Dermis microvascular lymphatic vessel endothelial cell (primary cell): ENCODE results near the gene KCNS1. TPM values are rescaled to one million over a fixed set of nuclear protein-coding genes. Genes with fewer than 3 reads are reported as not detected.
"Not testable (repeated sequence)": the region's sequence is repeated elsewhere in the genome, so short reads cannot be mapped to it uniquely, and the experiment has no call there.

Experiments used
- DNase-seq, 2 donors: peaks; one replicate each; pipeline versions ENCODE4 v3.0.0 to v3.0.0-alpha.2; 2010; ENCODE audit warnings: low read depth in 2 of 2
- total RNA-seq: library from RNA; depleted of rRNA; stranded (reverse); fragments of >200 nt; gene quantifications from 2 replicates; pipeline ENCODE4 v1.2.1, GENCODE V29; 2014

KCNS1 gene
- total RNA-seq, result under 0.01 and 0.25 TPM in 2 replicates

- peak in 1 of 2 donors; percentile 22 for DNase-seq
Measured at GRCh38 chr20:45100563-45101245, at the start of gene KCNS1. Gene KCNS1 (minus strand): TSS chr20:45101127. CDS start chr20:45099236, 1,891 bp downstream.

- no peak for DNase-seq
Measured at GRCh38 chr20:45149062-45149461, 48.1 kb upstream of the KCNS1 start.

- no peak for DNase-seq
Measured at GRCh38 chr20:45140836-45141235, 39.9 kb upstream of the KCNS1 start.

- not testable (repeated sequence) for DNase-seq
Measured at GRCh38 chr20:45139733-45140375, 38.9 kb upstream of the KCNS1 start.

- peak in 1 of 2 donors; percentile 12 for DNase-seq
Measured at GRCh38 chr20:45138561-45139300, 37.8 kb upstream of the KCNS1 start.

- DNase-seq, result no peak
Measured at GRCh38 chr20:45136911-45137310, 36.0 kb upstream of the KCNS1 start.

GRCh38 chr20:45128099-45128498 lies 27.2 kb upstream of the KCNS1 start:
- no peak for DNase-seq

GRCh38 chr20:45124365-45124764 lies 23.4 kb upstream of the KCNS1 start, which contains the start of gene WFDC12:
Gene WFDC12 (minus strand): TSS chr20:45124465. CDS start chr20:45124447, 18 bp downstream.
- DNase-seq, result no peak

- DNase-seq, result no peak
Measured at GRCh38 chr20:45121388-45121787, 20.5 kb upstream of the KCNS1 start.

GRCh38 chr20:45119556-45120266 lies 18.8 kb upstream of the KCNS1 start:
- no peak for DNase-seq

- no peak for DNase-seq
Measured at GRCh38 chr20:45118028-45118427, 17.1 kb upstream of the KCNS1 start.

GRCh38 chr20:45117581-45117980 lies 16.7 kb upstream of the KCNS1 start:
- no peak for DNase-seq

- no peak for DNase-seq
Measured at GRCh38 chr20:45115829-45116228, 14.9 kb upstream of the KCNS1 start.

- DNase-seq, result no peak
Measured at GRCh38 chr20:45115386-45115774, 14.5 kb upstream of the KCNS1 start.

- DNase-seq, result no peak
Measured at GRCh38 chr20:45114465-45115385, 13.8 kb upstream of the KCNS1 start, which contains the start of gene WFDC5. Gene WFDC5 (minus strand): TSS chr20:45115174. CDS start chr20:45115083, 91 bp downstream.

GRCh38 chr20:45113865-45114264 lies 12.9 kb upstream of the KCNS1 start:
- no peak for DNase-seq

GRCh38 chr20:45112754-45113153 lies 11.8 kb upstream of the KCNS1 start:
- DNase-seq, result no peak

- DNase-seq, result peak in 1 of 2 donors; percentile 37
Measured at GRCh38 chr20:45111799-45112471, 11.0 kb upstream of the KCNS1 start.

- no peak for DNase-seq
Measured at GRCh38 chr20:45111285-45111684, 10.4 kb upstream of the KCNS1 start.

- no peak for DNase-seq
Measured at GRCh38 chr20:45110301-45110700, 9.4 kb upstream of the KCNS1 start.
